GM18517 (cell line): Measurements from ENCODE around the gene GPSM1.

Experiments
- ATAC-seq: cut with Tn5 transposase; IDR thresholded peaks from one replicate; pipeline ENCODE4 v1.9.1; 2021; ENCODE audit warnings: mild to moderate bottlenecking, moderate library complexity; ENCODE audit not compliant: unreplicated experiment

The GPSM1 gene

GRCh38 chr9:136372561-136373299, 45.4 kb downstream of the GPSM1 start:
- ATAC-seq = no peak

DNA sequence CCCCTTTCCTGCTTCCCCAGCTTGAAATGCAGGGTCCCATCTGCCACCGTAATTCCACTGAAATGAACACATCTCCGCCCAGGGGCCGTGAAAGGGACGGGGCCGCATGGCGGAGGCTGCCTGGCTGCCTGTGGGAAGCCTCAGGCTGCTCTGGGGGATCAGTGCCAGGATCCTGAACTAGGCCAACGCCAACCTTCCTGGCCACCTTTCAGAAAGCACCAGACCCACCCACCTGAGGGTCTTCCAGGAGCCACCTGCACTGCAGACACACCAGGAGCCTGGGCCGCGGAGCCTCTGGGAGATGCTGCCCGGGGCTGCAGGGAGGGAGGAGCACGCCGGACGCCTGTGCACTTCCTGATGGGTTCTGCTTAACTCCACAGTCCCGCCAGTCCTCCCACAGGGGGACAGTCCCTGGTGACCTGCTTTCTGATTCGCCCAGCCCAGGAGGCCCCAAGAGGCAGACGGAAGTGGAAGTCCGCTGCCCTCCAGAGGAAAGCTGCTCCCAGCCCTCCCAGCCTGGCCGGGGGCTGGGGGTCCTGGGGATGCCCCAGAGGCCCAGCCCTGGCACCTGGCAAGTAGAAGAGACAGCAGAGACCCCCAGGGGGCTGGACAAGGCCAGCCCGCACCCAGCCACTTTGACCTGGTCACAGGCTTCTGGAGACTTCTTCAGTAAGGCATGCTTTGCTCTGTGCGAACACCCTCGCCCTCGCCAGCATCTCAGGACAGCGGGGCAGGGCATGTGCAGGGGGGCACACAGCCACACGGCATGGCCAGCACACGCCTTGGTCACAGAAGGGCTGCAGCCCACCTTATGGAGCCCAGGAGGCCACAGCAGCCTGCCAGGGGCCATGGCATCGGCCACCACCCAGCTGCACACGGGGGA, 46.2 kb downstream of the GPSM1 start, which contains the start of gene CARD9:
CARD9 (minus strand) TSS at position 370 of the 883 bp plus-strand sequence. CDS start 1,591 bp downstream, outside the sequence.
- no peak for ATAC-seq

GRCh38 chr9:136374183-136374575, 46.8 kb downstream of the GPSM1 start:
- ATAC-seq = no peak

- ATAC-seq = no peak
These were observed 47.8 kb downstream of the GPSM1 start for GRCh38 chr9:136375096-136375495.

GRCh38 chr9:136376457-136376856, 49.1 kb downstream of the GPSM1 start:
- no peak for ATAC-seq

DNA sequence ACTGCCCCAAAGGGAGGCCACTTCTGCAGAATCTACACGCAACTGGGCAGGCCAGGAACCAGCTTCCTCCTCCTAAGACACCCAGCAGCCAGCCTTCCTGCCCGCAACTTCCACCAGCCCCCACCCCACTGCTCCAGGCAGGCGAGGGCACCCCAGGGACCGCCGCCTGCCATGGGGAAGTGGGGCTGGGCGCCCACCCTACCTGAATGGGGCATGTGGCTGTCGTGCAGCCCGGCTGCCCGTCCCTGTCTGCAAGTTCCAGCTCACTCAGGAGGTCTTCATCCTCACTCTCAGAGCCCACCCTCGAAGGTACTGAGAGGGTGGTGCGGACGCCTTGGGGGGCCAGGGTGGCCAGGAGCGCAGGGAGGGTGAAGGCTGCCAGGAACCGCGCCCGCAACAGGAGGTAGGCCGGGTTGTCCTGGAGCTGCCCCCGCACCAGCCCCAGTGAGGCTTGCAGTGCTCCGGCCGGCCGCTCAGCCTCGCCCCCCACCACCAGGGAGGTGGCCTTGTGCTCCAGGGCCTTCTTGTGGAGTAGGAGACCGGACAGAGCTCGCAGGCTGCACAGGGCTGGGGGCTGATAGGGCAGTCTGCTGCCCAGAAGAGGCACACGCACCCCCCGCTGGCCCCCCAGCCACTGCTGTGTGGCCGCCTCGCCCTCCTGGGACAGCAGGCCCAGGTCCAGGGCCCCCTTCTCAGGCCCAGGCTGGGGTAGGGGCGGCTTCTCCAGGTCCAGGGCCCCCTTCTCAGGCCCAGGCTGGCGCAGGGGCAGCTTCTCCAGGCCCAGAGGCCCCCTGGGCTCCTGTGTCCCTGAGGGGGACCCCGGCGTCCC, 50.2 kb downstream of the GPSM1 start:
- no peak for ATAC-seq

GRCh38 chr9:136378170-136379002, 51.0 kb downstream of the GPSM1 start:
- ATAC-seq = no peak

DNA sequence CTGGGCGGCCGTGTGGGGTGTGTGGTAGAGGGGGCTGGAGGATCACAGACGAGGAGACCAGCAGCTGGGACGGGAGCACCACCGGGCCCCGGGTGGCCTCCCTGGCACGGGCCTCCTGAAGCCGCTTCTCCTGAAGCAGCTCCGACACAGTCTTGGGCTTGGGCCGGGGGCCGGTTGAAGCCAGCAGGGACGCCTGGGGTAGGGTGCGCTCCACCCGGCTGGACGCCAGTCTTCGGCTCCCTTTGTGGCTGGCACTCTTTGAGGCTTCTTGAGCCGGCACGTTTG, 51.6 kb downstream of the GPSM1 start:
- ATAC-seq = no peak

GRCh38 chr9:136379401-136379800, 52.1 kb downstream of the GPSM1 start:
- no peak for ATAC-seq

DNA sequence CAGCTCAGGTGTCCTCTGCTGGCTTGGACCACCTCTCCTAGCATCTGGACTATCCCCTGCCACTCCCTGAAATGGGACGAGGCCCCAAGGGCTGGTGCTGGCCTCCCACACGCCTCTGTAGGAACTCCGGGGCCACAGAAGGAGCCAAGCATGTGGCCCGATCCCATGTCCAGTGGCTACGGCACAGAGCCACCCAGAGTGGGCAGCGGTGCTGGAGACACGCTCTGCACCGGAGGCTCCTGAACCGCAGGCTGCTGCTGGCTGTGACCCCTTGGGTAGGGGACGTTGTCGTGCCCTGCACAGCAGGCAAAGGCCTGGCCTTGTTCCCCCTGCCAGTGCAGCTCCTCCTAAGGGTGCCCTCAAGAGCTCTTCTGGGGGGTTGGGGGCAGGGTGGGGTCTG, 52.6 kb downstream of the GPSM1 start:
- ATAC-seq = no peak

DNA sequence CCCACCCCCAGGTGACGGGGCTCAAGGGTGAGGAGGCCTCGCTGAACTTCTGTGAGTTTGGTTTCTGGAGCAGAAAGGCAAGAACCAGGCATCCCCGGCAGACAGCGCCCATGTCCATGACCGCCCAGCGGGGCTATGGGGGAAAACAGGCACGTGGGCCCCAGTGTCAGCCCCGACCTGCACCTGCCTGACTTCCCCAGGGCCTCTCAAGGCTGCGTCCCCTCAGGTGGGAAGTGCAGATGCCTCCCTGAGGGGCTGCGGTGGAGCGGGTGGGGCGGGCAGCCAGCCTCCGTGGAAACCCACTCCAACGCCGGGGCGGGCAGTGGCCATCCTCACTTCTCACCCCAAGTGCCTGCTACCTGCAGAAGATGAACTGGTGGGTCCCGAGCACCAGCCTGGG, 53.0 kb downstream of the GPSM1 start:
- no peak for ATAC-seq

DNA sequence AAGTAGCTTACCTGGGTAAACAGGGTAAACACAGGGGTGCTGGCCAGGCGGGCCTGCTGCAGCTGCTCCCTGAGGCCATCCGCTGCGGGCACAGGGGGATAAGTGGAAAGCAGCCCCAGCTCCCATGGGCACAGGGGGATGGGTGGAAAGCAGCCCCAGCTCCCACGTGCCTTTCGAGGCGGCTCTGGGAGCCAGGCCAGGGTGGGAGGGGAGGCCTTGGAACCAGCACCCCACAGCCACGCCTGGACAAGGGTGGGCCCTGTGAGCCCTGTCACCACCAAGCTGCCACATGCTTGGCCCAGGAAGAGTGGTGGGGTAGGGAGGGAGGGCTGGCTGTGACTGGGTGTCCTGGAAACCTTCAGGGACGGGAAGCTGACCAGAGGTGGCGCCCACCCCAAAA, 54.0 kb downstream of the GPSM1 start:
- ATAC-seq = no peak

DNA sequence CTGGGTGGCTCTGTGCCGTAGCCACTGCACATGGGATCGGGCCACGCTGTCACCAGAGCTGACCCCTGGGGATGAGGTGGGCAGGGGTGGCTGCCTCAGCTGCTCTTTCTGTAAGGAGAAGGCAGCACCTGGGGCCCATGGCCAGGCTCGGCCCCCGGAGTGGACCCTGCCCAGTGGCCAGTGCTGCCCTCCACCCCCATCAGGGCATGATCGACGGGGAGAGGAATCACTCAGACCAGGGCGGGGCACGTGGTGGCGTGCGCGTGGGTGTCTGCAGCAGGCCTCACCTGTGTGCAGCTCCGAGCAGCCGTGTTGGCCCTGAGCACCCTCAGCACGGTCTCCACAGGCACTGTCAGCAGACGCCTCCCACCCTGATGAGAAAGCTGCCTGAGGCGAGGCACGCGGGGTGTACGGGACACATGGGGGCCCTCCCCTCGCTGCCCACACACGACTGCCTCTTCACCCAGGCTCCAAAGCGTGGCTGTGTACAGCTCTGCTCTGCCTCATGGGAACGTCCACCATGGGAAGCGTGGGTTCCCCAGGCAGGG, 54.7 kb downstream of the GPSM1 start:
- no peak for ATAC-seq

DNA sequence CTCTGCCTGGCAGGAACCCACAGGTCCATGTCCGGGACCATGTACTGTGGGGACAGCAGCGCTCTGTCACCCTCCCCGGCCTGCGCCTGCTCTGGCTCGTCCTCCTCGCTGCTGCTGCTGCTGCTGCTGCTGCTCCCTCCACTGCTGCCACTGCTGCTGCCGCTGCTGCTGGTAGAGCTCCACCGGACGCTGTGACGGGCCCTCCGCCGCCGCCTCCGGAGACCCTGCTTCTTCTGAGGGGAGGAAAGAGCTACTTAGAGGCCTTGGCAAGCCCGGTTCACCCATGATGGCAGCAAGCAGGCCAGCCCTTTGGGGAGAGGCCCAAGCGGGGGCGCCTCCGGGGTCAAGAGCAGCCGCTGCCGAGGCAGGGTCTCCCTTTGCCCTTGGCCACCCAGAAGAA, 56.1 kb downstream of the GPSM1 start:
- ATAC-seq = no peak

GRCh38 chr9:136385015-136385414, 57.7 kb downstream of the GPSM1 start:
- ATAC-seq = no peak

- no peak for ATAC-seq
These were observed 58.7 kb downstream of the GPSM1 start for GRCh38 chr9:136386018-136386417.

DNA sequence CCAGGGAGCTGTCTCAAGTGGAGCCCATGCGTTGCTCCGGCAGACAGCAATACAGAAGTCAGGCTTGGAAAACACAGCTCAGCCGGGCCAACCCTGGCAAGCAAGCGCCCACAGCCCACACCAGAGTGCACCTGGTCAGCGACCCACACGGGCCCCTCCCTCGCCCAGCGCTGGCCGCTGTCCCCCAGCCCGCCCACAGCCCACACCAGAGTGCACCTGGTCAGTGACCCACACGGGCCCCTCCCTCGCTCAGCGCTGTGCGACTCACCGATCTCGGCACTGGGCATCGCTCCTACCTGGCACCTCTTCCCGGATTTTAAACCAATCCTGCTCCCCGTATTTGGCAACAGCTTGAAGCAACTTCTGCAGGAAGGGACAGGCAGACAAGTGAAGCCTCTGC, 59.9 kb downstream of the GPSM1 start:
- no peak for ATAC-seq

- no peak for ATAC-seq
These were observed 62.1 kb downstream of the GPSM1 start for GRCh38 chr9:136389396-136389795.

DNA sequence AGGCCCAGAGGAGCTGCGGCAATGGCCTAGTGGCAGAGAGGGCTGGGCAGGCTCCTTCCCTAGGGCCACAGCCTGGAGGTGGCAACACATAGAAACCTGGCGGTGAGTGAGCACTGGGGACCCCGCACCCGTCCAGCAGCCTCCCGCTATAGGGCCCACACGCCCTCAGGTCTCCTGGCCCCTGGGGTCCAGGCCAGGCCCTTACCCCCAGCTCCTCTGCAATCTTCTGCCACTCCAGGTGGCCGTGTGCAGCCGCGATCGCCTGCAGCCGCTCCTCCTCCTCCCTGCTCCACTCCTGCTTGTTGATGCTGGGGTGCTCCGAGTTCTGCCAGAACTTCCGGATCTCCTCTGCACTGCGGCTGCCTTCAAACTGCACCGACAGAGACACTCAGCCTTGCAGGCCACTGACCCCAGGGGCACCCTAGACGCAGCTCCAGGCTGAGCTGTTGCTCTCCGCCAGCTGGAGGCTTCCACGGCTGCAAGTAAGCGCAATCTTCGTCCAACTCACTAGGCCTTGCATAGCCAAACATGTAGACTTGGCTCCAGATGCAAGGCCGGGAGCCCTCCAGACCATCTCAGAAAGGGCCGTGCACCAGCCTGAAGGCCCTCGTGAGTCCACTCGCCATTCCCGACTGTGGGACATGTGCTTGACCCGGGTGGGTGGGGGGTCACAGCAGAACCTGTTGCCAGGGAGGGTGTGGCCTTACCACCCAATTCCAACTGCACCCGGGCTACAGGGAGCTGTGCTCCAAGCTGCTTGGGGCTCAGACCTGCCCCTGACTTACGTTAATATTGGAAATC, 64.6 kb downstream of the GPSM1 start:
- no peak for ATAC-seq
